Measurements from ENCODE around the gene JAZF1. TPM values are rescaled to one million over a fixed set of nuclear protein-coding genes. Genes with fewer than 3 reads are reported as not detected.

The JAZF1 gene
- polyA plus RNA-seq, 3 donors, result 12.1 to 18.1 (median 17.2) TPM

GRCh38 chr7:27995228-27995627 is 185.4 kb downstream of the JAZF1 start:
- Histone ChIP-seq H3K79me2 (ENCODE audit: insufficient read depth, low read length) (no peaks in the 10 kb centered on the region), H3K4me1 (ENCODE audit: control insufficient read depth in 1 of 2, insufficient read depth in 2 of 2, low read length in 2 of 2) (no peaks in the 10 kb centered on the region), H3K4me3 (replicated peaks in 1 of 3; ENCODE audit: low read depth in 2 of 3, low read length in 3 of 3) (no peak overlapping the region), H3K9me3 (replicated peaks in 1 of 2; ENCODE audit: control insufficient read depth in 1 of 2, insufficient read depth in 1 of 2, low read length in 2 of 2) (no peaks in the 10 kb centered on the region), H3K36me3 (replicated peaks in 1 of 2; ENCODE audit: control insufficient read depth in 1 of 2, insufficient read depth in 2 of 2, low read length in 2 of 2) (peaks cover 3 to 14% of the 10 kb centered on the region in 2 donors), H3K27ac (ENCODE audit: low read depth in 1 of 2, low read length in 2 of 2) (no peak overlapping the region), H4K20me1 (ENCODE audit: insufficient read depth, low read length) (peaks cover 84% of the 10 kb centered on the region), H3K9ac (ENCODE audit: insufficient read depth, low read length, poor library complexity, severe bottlenecking) (no peak overlapping the region), H3K4me2 (replicated peaks; ENCODE audit: extremely low read depth, low read length, poor library complexity, severe bottlenecking) (no peak overlapping the region), H3K27me3 (ENCODE audit: control insufficient read depth in 2 of 2, insufficient read depth in 2 of 2, low read length in 2 of 2) (no peaks in the 10 kb centered on the region), H2AFZ (ENCODE audit: insufficient read depth, low read depth, low read length, poor library complexity, severe bottlenecking) (no peak overlapping the region)
- intact Hi-C loops (cut with micrococcal nuclease), result no loop called here
- Mint-ChIP-seq H3K4me1 (peaks cover 5% of the 10 kb centered on the region), H3K4me3 (no peak overlapping the region), H3K36me3 (peaks cover 18 to 20% of the 10 kb centered on the region in 2 donors), H3K27me3 (ENCODE audit: low read depth in 3 of 3) (peaks cover 0 to 4% (median 2%) of the 10 kb centered on the region in 3 donors), H3K27ac (no peak overlapping the region), H3K9me3 (peaks cover 0 to under 1% (median 0%) of the 10 kb centered on the region in 7 donors)
- DNase-seq, result no peak
- TF ChIP-seq, protein P1, sequence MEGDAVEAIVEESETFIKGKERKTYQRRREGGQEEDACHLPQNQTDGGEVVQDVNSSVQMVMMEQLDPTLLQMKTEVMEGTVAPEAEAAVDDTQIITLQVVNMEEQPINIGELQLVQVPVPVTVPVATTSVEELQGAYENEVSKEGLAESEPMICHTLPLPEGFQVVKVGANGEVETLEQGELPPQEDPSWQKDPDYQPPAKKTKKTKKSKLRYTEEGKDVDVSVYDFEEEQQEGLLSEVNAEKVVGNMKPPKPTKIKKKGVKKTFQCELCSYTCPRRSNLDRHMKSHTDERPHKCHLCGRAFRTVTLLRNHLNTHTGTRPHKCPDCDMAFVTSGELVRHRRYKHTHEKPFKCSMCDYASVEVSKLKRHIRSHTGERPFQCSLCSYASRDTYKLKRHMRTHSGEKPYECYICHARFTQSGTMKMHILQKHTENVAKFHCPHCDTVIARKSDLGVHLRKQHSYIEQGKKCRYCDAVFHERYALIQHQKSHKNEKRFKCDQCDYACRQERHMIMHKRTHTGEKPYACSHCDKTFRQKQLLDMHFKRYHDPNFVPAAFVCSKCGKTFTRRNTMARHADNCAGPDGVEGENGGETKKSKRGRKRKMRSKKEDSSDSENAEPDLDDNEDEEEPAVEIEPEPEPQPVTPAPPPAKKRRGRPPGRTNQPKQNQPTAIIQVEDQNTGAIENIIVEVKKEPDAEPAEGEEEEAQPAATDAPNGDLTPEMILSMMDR (IDR thresholded peaks at IDR 0.05), result no peak
- no CpG with 5 or more reads among the region's 3 CpGs for WGBS (ENCODE audit: insufficient coverage)

DNA sequence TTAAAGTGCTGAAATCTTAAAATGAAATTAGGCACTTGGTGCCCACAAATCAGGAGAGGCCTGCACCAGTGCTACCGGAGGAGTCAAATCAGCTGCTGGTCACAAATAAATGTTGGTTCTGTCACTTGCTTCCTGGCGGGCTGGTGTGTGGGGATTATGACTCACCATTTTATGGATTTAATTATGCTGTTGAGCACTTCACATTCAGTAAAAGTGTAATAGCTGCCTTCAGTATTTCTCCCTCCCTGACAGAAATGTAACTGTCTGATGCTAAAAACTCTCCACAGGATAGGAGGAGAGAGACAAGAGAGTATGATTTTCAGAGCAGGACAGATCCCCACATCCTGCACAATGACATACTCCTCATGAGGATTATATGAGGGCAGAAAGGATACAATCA is 186.0 kb downstream of the JAZF1 start:
- no peak for DNase-seq
- H4K20me1 ChIP-seq (ENCODE audit: insufficient read depth, low read length), result peaks cover 78% of the 10 kb centered on the region
- H3K27ac Mint-ChIP-seq, result no peak overlapping the region

More for the DNA sequence above, 186.0 kb downstream of the JAZF1 start:
- Histone ChIP-seq H3K4me3 (replicated peaks in 1 of 3; ENCODE audit: low read depth in 2 of 3, low read length in 3 of 3) (no peak overlapping the region), H3K9ac (ENCODE audit: insufficient read depth, low read length, poor library complexity, severe bottlenecking) (no peak overlapping the region), H3K4me2 (replicated peaks; ENCODE audit: extremely low read depth, low read length, poor library complexity, severe bottlenecking) (no peak overlapping the region), H3K9me3 (replicated peaks in 1 of 2; ENCODE audit: control insufficient read depth in 1 of 2, insufficient read depth in 1 of 2, low read length in 2 of 2) (no peaks in the 10 kb centered on the region), H3K27ac (ENCODE audit: low read depth in 1 of 2, low read length in 2 of 2) (no peak overlapping the region), H3K27me3 (ENCODE audit: control insufficient read depth in 2 of 2, insufficient read depth in 2 of 2, low read length in 2 of 2) (no peaks in the 10 kb centered on the region), H3K79me2 (ENCODE audit: insufficient read depth, low read length) (no peaks in the 10 kb centered on the region), H3K36me3 (replicated peaks in 1 of 2; ENCODE audit: control insufficient read depth in 1 of 2, insufficient read depth in 2 of 2, low read length in 2 of 2) (peaks cover 3 to 14% of the 10 kb centered on the region in 2 donors), H2AFZ (ENCODE audit: insufficient read depth, low read depth, low read length, poor library complexity, severe bottlenecking) (no peak overlapping the region), H3K4me1 (ENCODE audit: control insufficient read depth in 1 of 2, insufficient read depth in 2 of 2, low read length in 2 of 2) (no peaks in the 10 kb centered on the region)
- Mint-ChIP-seq H3K27me3 (ENCODE audit: low read depth in 3 of 3) (peaks cover 0 to 4% (median 2%) of the 10 kb centered on the region in 3 donors), H3K36me3 (peaks cover 19 to 24% of the 10 kb centered on the region in 2 donors), H3K9me3 (peaks cover 0 to 4% (median 3%) of the 10 kb centered on the region in 7 donors), H3K4me3 (no peak overlapping the region), H3K4me1 (peaks cover 5% of the 10 kb centered on the region)
- WGBS (ENCODE audit: insufficient coverage), result 17% methylated on average over 1 of the region's 2 CpGs
- intact Hi-C loops (cut with micrococcal nuclease), result no loop called here
- TF ChIP-seq, protein P1 (IDR thresholded peaks at IDR 0.05), result no peak
